ENCODE results near the gene STAG2. TPM values are rescaled to one million over a fixed set of nuclear protein-coding genes. Genes with fewer than 3 reads are reported as not detected.
"Not testable (repeated sequence)": the region's sequence is repeated elsewhere in the genome, so short reads cannot be mapped to it uniquely, and the experiment has no call there.

STAG2 gene
- total and polyA plus RNA-seq, 4 experiments from 2014 or later = 47.8 to 124 (median 87.2) TPM

DNA sequence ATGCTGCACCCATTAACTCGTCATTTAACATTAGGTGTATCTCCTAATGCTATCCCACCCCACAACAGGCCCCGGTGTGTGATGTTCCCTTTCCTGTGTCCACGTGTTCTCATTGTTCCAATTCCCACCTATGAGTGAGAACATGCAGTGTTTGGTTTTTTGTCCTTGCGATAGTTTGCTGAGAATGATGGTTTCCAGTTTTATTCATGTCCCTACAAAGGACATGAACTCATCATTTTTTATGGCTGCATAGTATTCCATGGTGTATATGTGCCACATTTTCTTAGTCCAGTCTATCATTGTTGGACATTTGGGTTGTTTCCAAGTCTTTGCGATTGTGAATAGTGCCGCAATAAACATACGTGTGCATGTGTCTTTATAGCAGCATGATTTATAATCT, 143.0 kb downstream of the STAG2 start:
- H3K4me3 ChIP-seq (ENCODE audit: low read length in 2 of 2); POLR2A ChIA-PET (ENCODE audit: partially characterized antibody): not testable (repeated sequence)

DNA sequence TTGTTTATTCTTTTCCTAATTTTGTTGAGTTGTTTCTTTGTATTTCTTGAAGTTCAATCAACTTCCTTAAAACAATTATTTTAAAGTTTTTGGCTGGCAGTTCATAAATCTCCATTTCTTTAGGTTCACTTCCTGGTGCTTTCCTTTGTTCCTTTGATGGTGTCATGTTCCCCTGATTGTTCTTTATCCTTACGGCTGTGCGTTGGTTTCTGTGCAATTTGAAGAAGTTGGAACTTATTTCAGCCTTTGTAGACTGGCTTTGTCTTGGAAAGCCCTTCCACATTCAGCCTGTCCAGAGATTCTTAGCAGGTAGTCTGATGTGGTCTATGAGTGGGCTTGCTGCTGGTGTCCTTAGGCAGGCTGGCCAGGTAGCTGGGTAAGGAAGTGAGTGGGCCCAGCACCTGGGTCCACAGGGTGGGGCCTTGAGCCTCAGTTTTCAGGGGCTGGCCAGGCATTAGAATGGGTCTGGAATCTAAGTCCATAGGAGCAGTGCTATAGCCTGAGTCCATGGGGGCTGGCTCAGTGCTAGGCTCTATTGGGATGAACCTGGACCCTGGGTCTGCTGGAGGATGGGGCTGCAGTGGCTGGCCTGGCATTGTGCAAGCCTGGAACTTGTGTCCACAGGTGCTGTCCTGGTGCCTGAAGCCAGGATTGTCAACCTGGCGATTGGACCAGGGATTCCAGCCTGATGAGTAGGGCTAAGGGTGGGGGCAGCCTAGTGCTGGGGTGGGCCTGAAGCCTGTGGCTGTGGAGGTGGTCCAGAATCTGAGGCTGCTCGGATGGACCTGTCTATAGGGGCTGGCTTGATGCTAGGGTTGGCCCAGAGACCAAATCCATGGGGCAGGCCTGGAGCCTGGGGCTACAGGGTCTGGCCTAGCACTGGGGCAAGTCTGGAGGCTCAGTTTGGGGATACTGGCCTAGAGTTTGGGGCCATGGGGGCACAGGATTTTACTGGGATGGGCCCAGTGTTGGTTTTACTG, 152.4 kb downstream of the STAG2 start:
- H3K4me1 ChIP-seq (ENCODE audit: insufficient read depth, low read length) = no peaks in the 10 kb centered on the region
- no peak overlapping the region for H3K27ac Mint-ChIP-seq

More for the DNA sequence above, 143.0 kb downstream of the STAG2 start:
- H3K9me3 Mint-ChIP-seq; H3K9me3 ChIP-seq (ENCODE audit: control insufficient read depth in 1 of 2, low read length in 2 of 2); H3K27me3 Mint-ChIP-seq; DNase-seq; H3K4me3 Mint-ChIP-seq; H3K27me3 ChIP-seq (ENCODE audit: insufficient read depth, low read length); CTCF ChIA-PET (ENCODE audit: partially characterized antibody); H3K27ac Mint-ChIP-seq; intact Hi-C loops (cut with micrococcal nuclease); H3K4me1 ChIP-seq (ENCODE audit: insufficient read depth, low read length); H3K4me1 Mint-ChIP-seq; H3K36me3 ChIP-seq (ENCODE audit: insufficient read depth, low read length); H3K27ac ChIP-seq (ENCODE audit: low read depth, low read length): not testable (repeated sequence)
- peaks cover 5 to 11% of the 10 kb centered on the region in 2 donors for H3K36me3 Mint-ChIP-seq

DNA sequence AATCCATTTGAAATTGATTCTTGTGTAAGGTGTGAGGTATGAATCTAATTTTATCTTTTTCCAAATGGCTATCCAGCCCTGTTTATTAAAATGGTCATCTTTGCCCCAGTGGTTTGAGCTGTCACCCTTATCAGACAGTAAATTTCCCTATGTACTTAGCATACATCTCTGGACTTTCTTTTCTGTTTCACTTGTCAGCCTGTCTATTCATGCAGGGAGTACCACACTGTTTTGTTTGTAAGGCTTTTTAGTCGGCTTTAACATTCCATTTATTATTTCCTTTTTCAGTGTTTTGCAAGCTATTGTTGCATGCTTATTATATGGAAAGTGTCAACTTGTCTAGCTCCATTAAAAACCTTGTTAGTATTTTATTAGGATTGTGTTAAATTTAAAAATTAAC, 155.8 kb downstream of the STAG2 start:
- CTCF ChIA-PET (ENCODE audit: partially characterized antibody) = no interaction called here
- no peaks in the 10 kb centered on the region for H3K9me3 ChIP-seq (ENCODE audit: control insufficient read depth in 1 of 2, low read length in 2 of 2)
- no peak overlapping the region for H3K4me3 ChIP-seq (ENCODE audit: low read length in 2 of 2)

More for the DNA sequence above, 152.4 kb downstream of the STAG2 start:
- Histone ChIP-seq H3K27ac (ENCODE audit: low read depth, low read length) (no peak overlapping the region), H3K4me3 (ENCODE audit: low read length in 2 of 2) (no peak overlapping the region), H3K27me3 (ENCODE audit: insufficient read depth, low read length) (no peaks in the 10 kb centered on the region), H3K9me3 (ENCODE audit: control insufficient read depth in 1 of 2, low read length in 2 of 2) (no peaks in the 10 kb centered on the region), H3K36me3 (ENCODE audit: insufficient read depth, low read length) (no peaks in the 10 kb centered on the region)
- no peak overlapping the region for H3K4me3 Mint-ChIP-seq
- intact Hi-C loops (cut with micrococcal nuclease) = no loop called here
- H3K4me1 Mint-ChIP-seq = no peaks in the 10 kb centered on the region
- H3K36me3 Mint-ChIP-seq = peaks cover 3 to 10% of the 10 kb centered on the region in 2 donors
- POLR2A ChIA-PET (ENCODE audit: partially characterized antibody) = no interaction called here
- CTCF ChIA-PET (ENCODE audit: partially characterized antibody) = no interaction called here
- peaks cover 0 to 6% (median 0%) of the 10 kb centered on the region in 8 donors for H3K9me3 Mint-ChIP-seq
- no peak for DNase-seq
- H3K27me3 Mint-ChIP-seq = no peaks in the 10 kb centered on the region

DNA sequence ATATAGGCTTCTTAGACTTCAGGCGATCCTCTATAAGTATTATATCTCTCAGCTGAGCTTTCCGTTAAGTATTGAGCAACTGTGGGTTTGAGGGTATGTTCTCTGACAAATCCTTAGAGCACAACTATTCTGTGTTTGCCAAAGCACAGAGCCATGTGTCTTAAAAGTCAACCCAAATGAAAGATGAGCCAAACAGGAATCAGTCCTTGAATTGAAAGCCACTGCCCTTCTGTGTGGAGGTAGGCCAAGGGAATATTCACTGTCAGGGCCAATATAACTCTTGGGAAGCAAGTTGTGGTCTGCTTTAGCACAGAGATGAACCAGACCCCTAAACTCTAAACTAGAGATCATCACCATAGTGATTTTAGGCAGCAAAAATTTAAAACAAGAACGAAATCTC, 164.0 kb downstream of the STAG2 start:
- ChIA-PET CTCF (ENCODE audit: partially characterized antibody) (no interaction called here), POLR2A (ENCODE audit: partially characterized antibody) (no interaction called here)
- H3K9me3 ChIP-seq (ENCODE audit: control insufficient read depth in 1 of 2, low read length in 2 of 2) = no peaks in the 10 kb centered on the region
- intact Hi-C loops (cut with micrococcal nuclease) = no loop called here
- Mint-ChIP-seq H3K27me3 (no peaks in the 10 kb centered on the region), H3K9me3 (peaks cover 0 to 4% (median 0%) of the 10 kb centered on the region in 8 donors), H3K4me1 (no peaks in the 10 kb centered on the region), H3K27ac (no peak overlapping the region), H3K4me3 (no peak overlapping the region), H3K36me3 (no peaks in the 10 kb centered on the region)
- H3K36me3 ChIP-seq (ENCODE audit: insufficient read depth, low read length) = no peaks in the 10 kb centered on the region
- H3K27ac ChIP-seq (ENCODE audit: low read depth, low read length) = no peak overlapping the region
- H3K27me3 ChIP-seq (ENCODE audit: insufficient read depth, low read length) = no peaks in the 10 kb centered on the region
- H3K4me3 ChIP-seq (ENCODE audit: low read length in 2 of 2) = no peak overlapping the region
- no peaks in the 10 kb centered on the region for H3K4me1 ChIP-seq (ENCODE audit: insufficient read depth, low read length)
- no peak for DNase-seq

More for the DNA sequence above, 155.8 kb downstream of the STAG2 start:
- DNase-seq = no peak
- Mint-ChIP-seq H3K9me3 (peaks cover 0 to 1% (median 0%) of the 10 kb centered on the region in 8 donors), H3K36me3 (no peaks in the 10 kb centered on the region), H3K4me1 (no peaks in the 10 kb centered on the region), H3K4me3 (no peak overlapping the region), H3K27me3 (no peaks in the 10 kb centered on the region), H3K27ac (no peak overlapping the region)
- Histone ChIP-seq H3K27ac (ENCODE audit: low read depth, low read length) (no peak overlapping the region), H3K27me3 (ENCODE audit: insufficient read depth, low read length) (no peaks in the 10 kb centered on the region), H3K36me3 (ENCODE audit: insufficient read depth, low read length) (no peaks in the 10 kb centered on the region), H3K4me1 (ENCODE audit: insufficient read depth, low read length) (no peaks in the 10 kb centered on the region)
- intact Hi-C loops (cut with micrococcal nuclease) = no loop called here
- POLR2A ChIA-PET (ENCODE audit: partially characterized antibody) = no interaction called here

DNA sequence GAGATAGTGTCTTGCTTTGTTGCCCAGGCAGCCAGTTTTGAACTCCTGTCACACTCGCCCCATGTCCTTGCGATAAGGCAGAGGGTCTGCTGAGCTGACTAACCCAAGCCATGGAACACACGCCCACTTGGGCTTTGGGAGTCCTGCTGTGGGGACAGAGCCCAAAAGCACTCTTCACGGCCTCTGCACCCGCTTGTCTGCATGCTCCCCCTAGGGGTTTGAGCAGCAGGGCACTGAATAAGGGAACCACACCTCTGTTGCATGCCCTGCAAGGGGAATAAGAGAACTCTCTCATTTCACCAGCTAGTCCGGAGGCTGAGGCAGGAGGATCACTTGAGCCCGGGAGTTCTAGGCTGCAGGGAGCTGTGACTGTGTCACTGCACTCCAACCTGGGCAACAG, 166.0 kb downstream of the STAG2 start:
- intact Hi-C loops (cut with micrococcal nuclease) = no loop called here
- no peak overlapping the region for H3K4me3 Mint-ChIP-seq
- Histone ChIP-seq H3K4me1 (ENCODE audit: insufficient read depth, low read length) (no peaks in the 10 kb centered on the region), H3K27ac (ENCODE audit: low read depth, low read length) (no peak overlapping the region), H3K9me3 (ENCODE audit: control insufficient read depth in 1 of 2, low read length in 2 of 2) (no peaks in the 10 kb centered on the region), H3K36me3 (ENCODE audit: insufficient read depth, low read length) (no peaks in the 10 kb centered on the region), H3K4me3 (ENCODE audit: low read length in 2 of 2) (no peak overlapping the region), H3K27me3 (ENCODE audit: insufficient read depth, low read length) (no peaks in the 10 kb centered on the region)
- H3K4me1 Mint-ChIP-seq = no peaks in the 10 kb centered on the region
- CTCF ChIA-PET (ENCODE audit: partially characterized antibody) = no interaction called here
- no peaks in the 10 kb centered on the region for H3K27me3 Mint-ChIP-seq
- peaks cover 0 to 4% (median 0%) of the 10 kb centered on the region in 8 donors for H3K9me3 Mint-ChIP-seq
- H3K27ac Mint-ChIP-seq = no peak overlapping the region
- DNase-seq = no peak
- POLR2A ChIA-PET (ENCODE audit: partially characterized antibody) = no interaction called here
- H3K36me3 Mint-ChIP-seq = no peaks in the 10 kb centered on the region

DNA sequence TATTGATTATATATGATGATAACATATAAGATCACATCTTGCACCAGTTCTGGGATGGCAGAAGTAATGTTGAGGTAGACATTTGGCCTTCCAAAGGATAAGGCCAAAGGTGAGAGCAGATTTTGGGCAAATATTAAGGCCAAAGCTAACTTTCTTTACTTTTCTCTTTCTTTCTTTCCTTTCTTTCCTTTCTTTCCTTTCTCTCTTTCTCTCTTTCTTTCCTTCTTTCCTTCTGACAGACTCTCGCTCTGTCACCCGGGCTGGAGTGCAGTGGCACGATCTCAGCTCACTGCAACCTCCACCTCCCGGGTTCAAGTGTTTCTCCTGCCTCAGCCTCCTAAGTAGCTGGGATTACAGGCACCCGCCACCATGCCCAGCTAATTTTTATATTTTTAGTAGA, 170.9 kb downstream of the STAG2 start:
- H3K36me3 Mint-ChIP-seq; intact Hi-C loops (cut with micrococcal nuclease); H3K9me3 Mint-ChIP-seq; H3K4me3 ChIP-seq (ENCODE audit: low read length in 2 of 2); H3K27ac ChIP-seq (ENCODE audit: low read depth, low read length); H3K27me3 ChIP-seq (ENCODE audit: insufficient read depth, low read length); DNase-seq; H3K27ac Mint-ChIP-seq; H3K4me3 Mint-ChIP-seq; H3K4me1 Mint-ChIP-seq; POLR2A ChIA-PET (ENCODE audit: partially characterized antibody); H3K4me1 ChIP-seq (ENCODE audit: insufficient read depth, low read length); H3K27me3 Mint-ChIP-seq; H3K9me3 ChIP-seq (ENCODE audit: control insufficient read depth in 1 of 2, low read length in 2 of 2); H3K36me3 ChIP-seq (ENCODE audit: insufficient read depth, low read length); CTCF ChIA-PET (ENCODE audit: partially characterized antibody): not testable (repeated sequence)

DNA sequence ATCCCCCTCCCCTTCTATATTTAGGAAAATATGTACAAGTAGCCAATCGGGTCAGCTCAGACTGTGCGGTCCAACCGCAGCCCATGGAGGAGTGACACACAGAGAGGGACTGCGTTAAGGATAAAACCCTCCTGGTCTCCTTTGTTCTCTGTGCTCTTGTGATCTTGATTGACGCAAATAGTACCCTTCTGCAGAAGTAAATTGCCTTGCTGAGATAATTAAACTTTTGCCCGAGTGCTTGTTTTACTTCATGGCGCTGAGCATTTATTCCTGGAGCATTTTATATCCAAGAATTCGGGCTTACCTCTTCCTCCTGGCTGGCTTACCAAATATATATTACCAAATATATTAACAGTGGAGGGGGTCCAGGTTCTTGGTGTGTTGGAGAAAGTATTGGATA, 184.2 kb downstream of the STAG2 start:
- H3K9me3 Mint-ChIP-seq = peaks cover 0 to 36% (median 14%) of the 10 kb centered on the region in 8 donors
- Histone ChIP-seq H3K27me3 (ENCODE audit: insufficient read depth, low read length) (no peaks in the 10 kb centered on the region), H3K27ac (ENCODE audit: low read depth, low read length) (no peak overlapping the region), H3K36me3 (ENCODE audit: insufficient read depth, low read length) (no peaks in the 10 kb centered on the region), H3K4me1 (ENCODE audit: insufficient read depth, low read length) (no peaks in the 10 kb centered on the region), H3K4me3 (ENCODE audit: low read length in 2 of 2) (no peak overlapping the region), H3K9me3 (ENCODE audit: control insufficient read depth in 1 of 2, low read length in 2 of 2) (no peaks in the 10 kb centered on the region)
- no peak overlapping the region for H3K27ac Mint-ChIP-seq
- H3K4me3 Mint-ChIP-seq = no peak overlapping the region
- no peaks in the 10 kb centered on the region for H3K36me3 Mint-ChIP-seq
- peaks cover 0 to 1% (median 0%) of the 10 kb centered on the region in 4 donors for H3K4me1 Mint-ChIP-seq
- CTCF ChIA-PET (ENCODE audit: partially characterized antibody) = interaction anchor here (0.5 kb wide), 1 partner anchor 490 kb away, joined by 3 read pairs; no protein-coding TSS in a partner anchor
- no peak for DNase-seq
- POLR2A ChIA-PET (ENCODE audit: partially characterized antibody) = no interaction called here
- intact Hi-C loops (cut with micrococcal nuclease) = no loop called here
- H3K27me3 Mint-ChIP-seq = peaks cover 0 to 2% of the 10 kb centered on the region in 2 donors

All from CD4-positive, alpha-beta memory T cell (primary cell).